ENCODE measurements around the gene TNRC6C.

TNRC6C gene

DNA sequence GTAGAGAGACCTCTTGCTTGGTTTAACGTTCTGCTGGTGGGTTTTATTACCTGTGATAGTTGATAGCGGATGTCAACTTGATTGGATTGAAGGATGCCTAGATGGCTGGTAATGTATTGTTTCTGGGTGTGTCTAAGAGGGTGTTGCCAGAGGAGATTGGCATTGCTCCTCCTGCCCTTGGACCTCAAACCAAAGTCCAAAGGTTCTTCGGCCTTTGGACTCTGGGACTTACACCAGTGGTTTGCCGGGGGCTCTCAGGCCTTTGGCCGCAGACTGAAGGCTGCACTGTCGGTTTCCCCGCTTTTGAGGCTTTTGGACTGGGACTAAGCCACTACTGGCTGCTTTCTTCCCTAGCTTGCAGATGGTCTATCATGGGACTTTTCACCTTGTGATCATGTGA lies 17.5 kb upstream of the TNRC6C start:
- Histone ChIP-seq H3K36me3 (replicated peaks in 1 of 2; ENCODE audit: control insufficient read depth in 2 of 2, insufficient read depth in 2 of 2, low read length in 2 of 2) (no peaks in the 10 kb centered on the region), H2BK5ac (ENCODE audit: low read length) (no peak overlapping the region), H3K14ac (ENCODE audit: low read length) (no peak overlapping the region), H3K9me3 (replicated peaks in 1 of 2; ENCODE audit: control insufficient read depth in 2 of 2, insufficient read depth in 1 of 2, low read depth in 1 of 2, low read length in 2 of 2) (no peaks in the 10 kb centered on the region), H2BK12ac (ENCODE audit: low read length) (no peak overlapping the region), H3K18ac (ENCODE audit: low read length) (no peak overlapping the region), H4K91ac (ENCODE audit: low read depth, low read length, poor library complexity) (no peak overlapping the region), H3K27ac (replicated peaks; ENCODE audit: low read length) (no peak overlapping the region), H3K23ac (ENCODE audit: low read depth, low read length, poor library complexity) (no peak overlapping the region), H3K79me1 (ENCODE audit: low read depth, low read length) (no peaks in the 10 kb centered on the region), H3K4ac (ENCODE audit: low read length) (no peak overlapping the region), H2BK15ac (ENCODE audit: low read length) (no peak overlapping the region), H4K8ac (ENCODE audit: low read depth, low read length) (no peak overlapping the region), H2AFZ (ENCODE audit: low read length) (no peak overlapping the region), H3K4me3 (ENCODE audit: low read length in 2 of 2) (no peak overlapping the region), H3K27me3 (ENCODE audit: control insufficient read depth in 3 of 3, insufficient read depth in 3 of 3, low read depth in 1 of 3, low read length in 3 of 3) (no peaks in the 10 kb centered on the region), H3K4me1 (ENCODE audit: control insufficient read depth in 2 of 2, insufficient read depth in 1 of 2, low read depth in 1 of 2, low read length in 2 of 2) (peaks cover 0 to 23% of the 10 kb centered on the region in 2 donors), H2AK5ac (ENCODE audit: low read depth, low read length) (no peak overlapping the region), H2BK120ac (ENCODE audit: low read depth, low read length) (no peak overlapping the region), H3K4me2 (ENCODE audit: insufficient read depth, low read length, poor library complexity, severe bottlenecking) (no peak overlapping the region), H3K9ac (ENCODE audit: low read depth, low read length, poor library complexity) (no peak overlapping the region)
- no CpG with 5 or more reads among the region's 7 CpGs for WGBS, 2 donors (ENCODE audit: extremely low coverage in 2 of 2, insufficient read length in 2 of 2, insufficient replicate concordance in 1 of 2)
- no peak for DNase-seq (ENCODE audit: low spot score)

DNA sequence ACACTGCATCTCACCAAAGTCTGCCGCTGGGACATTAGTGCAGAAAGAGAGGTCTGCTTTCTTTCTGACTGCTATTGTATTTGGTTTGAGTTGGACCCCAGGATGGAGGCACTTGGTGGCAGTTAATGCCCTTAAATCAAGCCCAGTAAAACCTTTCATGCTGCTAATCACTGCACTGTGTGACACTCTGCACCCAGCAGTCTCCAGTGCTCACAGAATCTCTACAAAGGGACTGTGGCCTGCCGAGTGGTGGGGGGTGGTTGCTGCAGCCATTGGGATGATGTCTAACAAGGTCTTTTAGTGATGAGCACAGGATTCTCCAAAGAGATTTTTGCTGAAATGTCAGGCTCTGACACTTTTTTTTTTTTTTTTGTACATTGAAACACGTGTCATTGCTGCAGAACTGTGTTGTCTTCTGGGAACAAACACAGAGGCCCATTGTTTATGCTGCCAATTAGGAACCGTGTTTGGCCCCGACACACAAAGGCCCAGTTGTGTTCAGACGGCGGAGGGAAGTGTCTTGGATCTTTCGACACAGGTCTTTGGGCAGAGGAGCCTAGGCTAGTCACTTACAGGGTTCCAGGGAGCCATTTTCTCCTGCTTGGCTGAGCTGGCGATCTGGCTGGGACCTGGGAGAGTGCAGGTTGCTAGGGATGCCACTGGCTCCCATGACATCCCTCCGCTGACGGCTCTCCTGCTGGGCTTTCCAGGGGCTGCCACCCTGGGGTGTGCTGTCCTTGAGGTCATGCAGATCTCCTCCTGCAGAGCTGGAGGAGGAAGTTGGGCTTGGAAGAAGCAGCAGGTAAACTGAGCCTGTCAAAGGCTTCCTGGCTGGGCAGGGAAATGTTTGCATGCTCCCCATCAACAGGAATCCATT lies 16.2 kb upstream of the TNRC6C start:
- Histone ChIP-seq H2BK15ac (ENCODE audit: low read length) (peak overlapping the region; percentile 28), H4K91ac (ENCODE audit: low read depth, low read length, poor library complexity) (no peak overlapping the region), H3K4me1 (ENCODE audit: control insufficient read depth in 2 of 2, insufficient read depth in 1 of 2, low read depth in 1 of 2, low read length in 2 of 2) (peaks cover 0 to 19% of the 10 kb centered on the region in 2 donors), H2AFZ (ENCODE audit: low read length) (no peak overlapping the region), H4K8ac (ENCODE audit: low read depth, low read length) (no peak overlapping the region), H2AK5ac (ENCODE audit: low read depth, low read length) (peak overlapping the region; percentile 77), H3K27ac (replicated peaks; ENCODE audit: low read length) (peak overlapping the region; percentile 47), H3K23ac (ENCODE audit: low read depth, low read length, poor library complexity) (no peak overlapping the region), H3K4me3 (ENCODE audit: low read length in 2 of 2) (no peak overlapping the region), H3K9me3 (replicated peaks in 1 of 2; ENCODE audit: control insufficient read depth in 2 of 2, insufficient read depth in 1 of 2, low read depth in 1 of 2, low read length in 2 of 2) (no peaks in the 10 kb centered on the region), H3K14ac (ENCODE audit: low read length) (peak overlapping the region; percentile 33), H2BK12ac (ENCODE audit: low read length) (no peak overlapping the region), H3K36me3 (replicated peaks in 1 of 2; ENCODE audit: control insufficient read depth in 2 of 2, insufficient read depth in 2 of 2, low read length in 2 of 2) (no peaks in the 10 kb centered on the region), H2BK5ac (ENCODE audit: low read length) (no peak overlapping the region), H3K27me3 (ENCODE audit: control insufficient read depth in 3 of 3, insufficient read depth in 3 of 3, low read depth in 1 of 3, low read length in 3 of 3) (no peaks in the 10 kb centered on the region), H3K4ac (ENCODE audit: low read length) (no peak overlapping the region), H3K9ac (ENCODE audit: low read depth, low read length, poor library complexity) (no peak overlapping the region), H3K4me2 (ENCODE audit: insufficient read depth, low read length, poor library complexity, severe bottlenecking) (no peak overlapping the region), H3K18ac (ENCODE audit: low read length) (peak overlapping the region; percentile 92), H2BK120ac (ENCODE audit: low read depth, low read length) (peak overlapping the region; percentile 72), H3K79me1 (ENCODE audit: low read depth, low read length) (no peaks in the 10 kb centered on the region)
- WGBS, 2 donors (ENCODE audit: extremely low coverage in 2 of 2, insufficient read length in 2 of 2, insufficient replicate concordance in 1 of 2), result no CpG with 5 or more reads among the region's 11 CpGs
- no peak for DNase-seq (ENCODE audit: low spot score)

DNA sequence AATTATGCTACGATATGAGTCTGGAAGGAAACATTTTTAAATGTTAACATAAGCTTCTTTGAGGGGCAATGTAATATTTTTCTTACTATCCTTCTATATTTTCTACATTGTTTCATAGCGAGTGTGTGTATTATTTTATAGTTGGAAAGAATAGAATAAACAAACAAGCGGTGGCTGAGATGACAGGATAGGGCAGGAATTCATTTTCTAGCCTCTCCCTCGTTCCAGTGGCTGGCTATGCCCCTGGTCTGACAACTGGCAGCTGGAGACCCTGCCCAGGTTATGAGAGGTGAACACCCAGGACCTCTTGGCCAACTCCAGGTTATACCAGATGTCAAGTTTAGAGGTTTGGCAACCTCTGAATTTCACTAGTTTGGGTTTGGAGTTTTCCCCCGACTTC lies 14.5 kb upstream of the TNRC6C start:
- Histone ChIP-seq H3K4me1 (ENCODE audit: control insufficient read depth in 2 of 2, insufficient read depth in 1 of 2, low read depth in 1 of 2, low read length in 2 of 2) (peaks cover 0 to 19% of the 10 kb centered on the region in 2 donors), H2BK15ac (ENCODE audit: low read length) (peak overlapping the region; percentile 32), H3K27ac (replicated peaks; ENCODE audit: low read length) (no peak overlapping the region), H3K9me3 (replicated peaks in 1 of 2; ENCODE audit: control insufficient read depth in 2 of 2, insufficient read depth in 1 of 2, low read depth in 1 of 2, low read length in 2 of 2) (peaks cover 0 to 3% of the 10 kb centered on the region in 2 donors), H4K8ac (ENCODE audit: low read depth, low read length) (no peak overlapping the region), H2BK120ac (ENCODE audit: low read depth, low read length) (no peak overlapping the region), H2AFZ (ENCODE audit: low read length) (no peak overlapping the region), H2AK5ac (ENCODE audit: low read depth, low read length) (peak overlapping the region; percentile 17), H3K27me3 (ENCODE audit: control insufficient read depth in 3 of 3, insufficient read depth in 3 of 3, low read depth in 1 of 3, low read length in 3 of 3) (no peaks in the 10 kb centered on the region), H3K79me1 (ENCODE audit: low read depth, low read length) (no peaks in the 10 kb centered on the region), H3K4me2 (ENCODE audit: insufficient read depth, low read length, poor library complexity, severe bottlenecking) (no peak overlapping the region), H4K91ac (ENCODE audit: low read depth, low read length, poor library complexity) (no peak overlapping the region), H2BK5ac (ENCODE audit: low read length) (no peak overlapping the region), H3K23ac (ENCODE audit: low read depth, low read length, poor library complexity) (no peak overlapping the region), H2BK12ac (ENCODE audit: low read length) (no peak overlapping the region), H3K18ac (ENCODE audit: low read length) (no peak overlapping the region), H3K36me3 (replicated peaks in 1 of 2; ENCODE audit: control insufficient read depth in 2 of 2, insufficient read depth in 2 of 2, low read length in 2 of 2) (no peaks in the 10 kb centered on the region), H3K14ac (ENCODE audit: low read length) (no peak overlapping the region), H3K9ac (ENCODE audit: low read depth, low read length, poor library complexity) (no peak overlapping the region), H3K4me3 (ENCODE audit: low read length in 2 of 2) (no peak overlapping the region), H3K4ac (ENCODE audit: low read length) (no peak overlapping the region)
- DNase-seq (ENCODE audit: low spot score), result no peak
- WGBS, 2 donors (ENCODE audit: extremely low coverage in 2 of 2, insufficient read length in 2 of 2, insufficient replicate concordance in 1 of 2), result no CpG with 5 or more reads among the region's 5 CpGs

DNA sequence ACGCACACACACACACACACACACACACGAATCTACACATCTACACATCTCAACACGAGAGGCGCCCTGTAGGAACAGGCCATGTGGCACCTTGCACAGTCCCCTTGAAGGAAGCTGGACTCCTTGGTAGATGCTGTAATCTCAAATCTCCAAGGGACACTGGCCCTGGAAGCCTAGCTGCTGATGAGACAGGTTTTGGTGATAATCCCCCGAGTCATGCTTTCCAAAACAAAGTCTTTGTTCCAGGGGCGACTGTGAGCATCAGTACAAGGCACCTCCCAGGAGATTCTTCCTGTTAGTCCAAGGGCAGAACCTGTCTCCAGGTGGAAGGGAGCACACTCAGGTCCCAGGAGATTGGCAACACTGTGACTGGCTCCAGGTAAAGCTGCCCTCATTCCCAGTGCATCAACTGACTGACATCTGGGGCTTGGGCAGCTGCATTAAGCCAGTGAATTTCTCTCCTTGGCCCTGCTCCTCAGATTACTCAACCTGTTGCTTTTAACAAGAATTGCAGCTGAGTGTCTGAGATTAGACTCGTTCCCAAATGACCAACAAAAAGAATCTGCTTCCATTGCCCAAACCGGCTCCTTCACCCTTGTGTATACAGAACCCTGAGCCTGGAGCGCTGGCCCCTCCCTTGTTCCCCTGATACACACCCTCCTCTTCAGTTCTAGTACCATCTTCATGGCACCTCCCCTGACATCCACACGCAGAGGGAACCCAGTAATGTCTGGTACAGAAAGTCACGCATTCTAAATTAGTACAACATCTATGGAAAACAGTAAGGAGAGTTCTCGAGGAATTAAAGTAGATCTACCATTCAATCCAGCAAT lies 13.9 kb upstream of the TNRC6C start:
- H4K8ac ChIP-seq (ENCODE audit: low read depth, low read length), result no peak overlapping the region
- DNase-seq (ENCODE audit: low spot score), result no peak

More for the DNA sequence above, 13.9 kb upstream of the TNRC6C start:
- Histone ChIP-seq H3K18ac (ENCODE audit: low read length) (peak overlapping the region; percentile 71), H2BK15ac (ENCODE audit: low read length) (peak overlapping the region; percentile 32), H4K91ac (ENCODE audit: low read depth, low read length, poor library complexity) (no peak overlapping the region), H3K4me2 (ENCODE audit: insufficient read depth, low read length, poor library complexity, severe bottlenecking) (no peak overlapping the region), H3K9ac (ENCODE audit: low read depth, low read length, poor library complexity) (no peak overlapping the region), H3K4me1 (ENCODE audit: control insufficient read depth in 2 of 2, insufficient read depth in 1 of 2, low read depth in 1 of 2, low read length in 2 of 2) (peaks cover 0 to 19% of the 10 kb centered on the region in 2 donors), H3K27ac (replicated peaks; ENCODE audit: low read length) (no peak overlapping the region), H2BK120ac (ENCODE audit: low read depth, low read length) (no peak overlapping the region), H2AFZ (ENCODE audit: low read length) (no peak overlapping the region), H3K9me3 (replicated peaks in 1 of 2; ENCODE audit: control insufficient read depth in 2 of 2, insufficient read depth in 1 of 2, low read depth in 1 of 2, low read length in 2 of 2) (peaks cover 0 to 3% of the 10 kb centered on the region in 2 donors), H3K27me3 (ENCODE audit: control insufficient read depth in 3 of 3, insufficient read depth in 3 of 3, low read depth in 1 of 3, low read length in 3 of 3) (no peaks in the 10 kb centered on the region), H3K14ac (ENCODE audit: low read length) (peak overlapping the region; percentile 15), H2BK5ac (ENCODE audit: low read length) (no peak overlapping the region), H3K79me1 (ENCODE audit: low read depth, low read length) (no peaks in the 10 kb centered on the region), H3K4me3 (ENCODE audit: low read length in 2 of 2) (no peak overlapping the region), H2AK5ac (ENCODE audit: low read depth, low read length) (peak overlapping the region; percentile 17), H3K23ac (ENCODE audit: low read depth, low read length, poor library complexity) (no peak overlapping the region), H3K36me3 (replicated peaks in 1 of 2; ENCODE audit: control insufficient read depth in 2 of 2, insufficient read depth in 2 of 2, low read length in 2 of 2) (no peaks in the 10 kb centered on the region), H3K4ac (ENCODE audit: low read length) (no peak overlapping the region), H2BK12ac (ENCODE audit: low read length) (no peak overlapping the region)
- WGBS, 2 donors (ENCODE audit: extremely low coverage in 2 of 2, insufficient read length in 2 of 2, insufficient replicate concordance in 1 of 2), result no CpG with 5 or more reads among the region's 12 CpGs

All from neuronal stem cell (in vitro differentiated cells).